ENCODE measurements around the gene RNF223. TPM values are rescaled to one million over a fixed set of nuclear protein-coding genes. Genes with fewer than 3 reads are reported as not detected.

Gene RNF223
- total and polyA plus RNA-seq, 4 donors: 0.54 to 2.4 (median 1.4) TPM

- no peak overlapping the region for H3K4me3 ChIP-seq
- peaks cover 0 to 6% (median 0%) of the 10 kb centered on the region in 4 donors for H3K9me3 ChIP-seq (ENCODE audit: control insufficient read depth in 4 of 4, insufficient read depth in 3 of 4, low read length in 3 of 4)
- TF ChIP-seq, protein P1, sequence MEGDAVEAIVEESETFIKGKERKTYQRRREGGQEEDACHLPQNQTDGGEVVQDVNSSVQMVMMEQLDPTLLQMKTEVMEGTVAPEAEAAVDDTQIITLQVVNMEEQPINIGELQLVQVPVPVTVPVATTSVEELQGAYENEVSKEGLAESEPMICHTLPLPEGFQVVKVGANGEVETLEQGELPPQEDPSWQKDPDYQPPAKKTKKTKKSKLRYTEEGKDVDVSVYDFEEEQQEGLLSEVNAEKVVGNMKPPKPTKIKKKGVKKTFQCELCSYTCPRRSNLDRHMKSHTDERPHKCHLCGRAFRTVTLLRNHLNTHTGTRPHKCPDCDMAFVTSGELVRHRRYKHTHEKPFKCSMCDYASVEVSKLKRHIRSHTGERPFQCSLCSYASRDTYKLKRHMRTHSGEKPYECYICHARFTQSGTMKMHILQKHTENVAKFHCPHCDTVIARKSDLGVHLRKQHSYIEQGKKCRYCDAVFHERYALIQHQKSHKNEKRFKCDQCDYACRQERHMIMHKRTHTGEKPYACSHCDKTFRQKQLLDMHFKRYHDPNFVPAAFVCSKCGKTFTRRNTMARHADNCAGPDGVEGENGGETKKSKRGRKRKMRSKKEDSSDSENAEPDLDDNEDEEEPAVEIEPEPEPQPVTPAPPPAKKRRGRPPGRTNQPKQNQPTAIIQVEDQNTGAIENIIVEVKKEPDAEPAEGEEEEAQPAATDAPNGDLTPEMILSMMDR (IDR thresholded peaks at IDR 0.05; ENCODE audit: control extremely low read depth, extremely low read depth): no peak
- H3K4me1 ChIP-seq (ENCODE audit: control insufficient read depth in 5 of 5, insufficient read depth in 5 of 5, low read length in 5 of 5): peaks cover 0 to 19% (median 6%) of the 10 kb centered on the region in 5 donors
- WGBS, 2 donors: 63 to 82% methylated on average over 6 of the region's 6 CpGs
- peaks cover 0 to 15% (median 3%) of the 10 kb centered on the region in 4 donors for H3K36me3 ChIP-seq (ENCODE audit: control insufficient read depth in 4 of 4, insufficient read depth in 4 of 4, low read length in 4 of 4)
- H3K9ac ChIP-seq (ENCODE audit: insufficient read depth in 1 of 2, low read length in 2 of 2): no peak overlapping the region
- no peak overlapping the region for H3K27ac ChIP-seq (ENCODE audit: low read depth in 1 of 2, low read length in 1 of 2)
- DNase-seq (no peak), ATAC-seq (ENCODE audit: insufficient read depth, low FRiP score) (no peak)
- H3K27me3 ChIP-seq (ENCODE audit: control insufficient read depth in 3 of 3, insufficient read depth in 3 of 3, low read length in 2 of 3): peaks cover 0 to 9% (median 6%) of the 10 kb centered on the region in 3 donors
Observed at GRCh38 chr1:1038694-1039093, 35.4 kb downstream of the RNF223 start.

- peaks cover 0 to 6% (median 0%) of the 10 kb centered on the region in 4 donors for H3K9me3 ChIP-seq (ENCODE audit: control insufficient read depth in 4 of 4, insufficient read depth in 3 of 4, low read length in 3 of 4)
- peaks cover 0 to 26% (median 6%) of the 10 kb centered on the region in 5 donors for H3K4me1 ChIP-seq (ENCODE audit: control insufficient read depth in 5 of 5, insufficient read depth in 5 of 5, low read length in 5 of 5)
- H3K9ac ChIP-seq (ENCODE audit: insufficient read depth in 1 of 2, low read length in 2 of 2): no peak overlapping the region
- ATAC-seq (ENCODE audit: insufficient read depth, low FRiP score) (no peak), DNase-seq (no peak)
- peaks cover 0 to 9% (median 6%) of the 10 kb centered on the region in 3 donors for H3K27me3 ChIP-seq (ENCODE audit: control insufficient read depth in 3 of 3, insufficient read depth in 3 of 3, low read length in 2 of 3)
- H3K36me3 ChIP-seq (ENCODE audit: control insufficient read depth in 4 of 4, insufficient read depth in 4 of 4, low read length in 4 of 4): peaks cover 0 to 10% (median 2%) of the 10 kb centered on the region in 4 donors
- TF ChIP-seq, protein P1 (IDR thresholded peaks at IDR 0.05; ENCODE audit: control extremely low read depth, extremely low read depth): no peak
- H3K27ac ChIP-seq (ENCODE audit: low read depth in 1 of 2, low read length in 1 of 2): no peak overlapping the region
- no peak overlapping the region for H3K4me3 ChIP-seq
- 85 to 87% methylated on average over 30 of the region's 30 CpGs for WGBS, 2 donors
Observed at GRCh38 chr1:1037366-1038327, 36.5 kb downstream of the RNF223 start.

GRCh38 chr1:1035291-1035943, 38.7 kb downstream of the RNF223 start:
- no peak overlapping the region for H3K27ac ChIP-seq (ENCODE audit: low read depth in 1 of 2, low read length in 1 of 2)
- peaks cover 0 to 2% (median 0%) of the 10 kb centered on the region in 4 donors for H3K9me3 ChIP-seq (ENCODE audit: control insufficient read depth in 4 of 4, insufficient read depth in 3 of 4, low read length in 3 of 4)
- TF ChIP-seq, protein P1 (IDR thresholded peaks at IDR 0.05; ENCODE audit: control extremely low read depth, extremely low read depth): no peak
- ATAC-seq (ENCODE audit: insufficient read depth, low FRiP score): no peak
- peaks cover 0 to 4% (median 0%) of the 10 kb centered on the region in 4 donors for H3K36me3 ChIP-seq (ENCODE audit: control insufficient read depth in 4 of 4, insufficient read depth in 4 of 4, low read length in 4 of 4)
- H3K4me1 ChIP-seq (ENCODE audit: control insufficient read depth in 5 of 5, insufficient read depth in 5 of 5, low read length in 5 of 5): peaks cover 0 to 32% (median 10%) of the 10 kb centered on the region in 5 donors
- peaks cover 0 to 9% (median 6%) of the 10 kb centered on the region in 3 donors for H3K27me3 ChIP-seq (ENCODE audit: control insufficient read depth in 3 of 3, insufficient read depth in 3 of 3, low read length in 2 of 3)
- DNase-seq: no peak
- H3K9ac ChIP-seq (ENCODE audit: insufficient read depth in 1 of 2, low read length in 2 of 2): no peak overlapping the region
- whole genome bisulfite sequencing, 2 donors: 86 to 90% methylated on average over 19 of the region's 19 CpGs
- no peak overlapping the region for H3K4me3 ChIP-seq
